GM23248 (cell line): ENCODE measurements around the gene IKZF4.

Experiments used
- EZH2 ChIP-seq: fragments of 200-600 bp; sonication (generic); IDR thresholded peaks from 2 replicates; pipeline ENCODE4 v1.6.1; 2018; ENCODE audit warnings: antibody characterized with exemption, mild to moderate bottlenecking; ENCODE audit not compliant: insufficient read depth, poor library complexity, severe bottlenecking
- EZH2phosphoT487 ChIP-seq: fragments of 200-600 bp; sonication (generic); IDR thresholded peaks from 2 replicates; pipeline ENCODE4 v1.6.1; 2018; ENCODE audit warnings: antibody characterized with exemption, moderate library complexity, mild to moderate bottlenecking, low read depth; ENCODE audit not compliant: insufficient read depth

DNA sequence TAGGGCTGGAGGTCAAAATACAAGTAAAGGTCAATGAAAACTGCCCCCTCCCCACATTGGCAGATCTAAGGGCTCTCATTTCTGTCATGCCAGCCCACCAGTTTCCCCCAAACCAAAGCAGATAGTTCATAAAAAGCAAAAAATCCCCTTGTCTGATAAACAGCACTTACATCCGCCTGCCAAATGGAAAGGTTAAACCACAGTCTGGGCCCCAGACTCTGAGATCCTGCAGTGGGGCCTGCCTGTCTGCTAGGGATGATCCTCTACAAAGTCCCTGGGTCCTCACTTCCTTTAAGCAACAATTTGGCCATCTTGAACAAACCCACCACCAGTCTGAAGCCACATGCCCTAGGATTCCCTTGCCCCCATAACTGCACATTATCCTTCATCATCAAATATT, 11.1 kb downstream of the IKZF4 start:
- TF ChIP-seq EZH2 (no peak), EZH2phosphoT487 (no peak)
